Activated T-cell treated with anti-CD3 and anti-CD28 coated beads for 48 hours (primary cell): ENCODE results near the gene RFTN2.

Experiments
- DNase-seq: peaks from one replicate; pipeline ENCODE4 v3.0.0-alpha.2; 2020; ENCODE audit warnings: low read depth

The RFTN2 gene

DNA sequence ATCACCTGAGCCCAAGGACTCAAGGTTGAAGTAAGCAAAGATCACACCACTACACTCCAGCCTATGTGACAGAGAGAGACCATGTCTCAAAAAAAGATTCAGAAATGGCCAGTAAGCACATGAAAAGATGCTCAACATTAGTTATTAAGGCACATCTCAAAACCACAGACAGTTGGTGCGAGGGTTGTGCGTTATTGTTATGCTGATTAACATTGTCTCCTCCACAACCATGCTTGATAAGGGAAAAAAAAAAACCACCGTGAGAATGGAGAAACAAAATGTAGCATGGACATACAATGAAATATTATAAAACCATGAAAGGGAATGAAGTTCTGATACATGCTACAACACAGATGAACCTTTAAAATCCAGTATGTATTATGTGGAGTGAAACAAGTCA is 132.2 kb downstream of the RFTN2 start:
- no peak for DNase-seq

DNA sequence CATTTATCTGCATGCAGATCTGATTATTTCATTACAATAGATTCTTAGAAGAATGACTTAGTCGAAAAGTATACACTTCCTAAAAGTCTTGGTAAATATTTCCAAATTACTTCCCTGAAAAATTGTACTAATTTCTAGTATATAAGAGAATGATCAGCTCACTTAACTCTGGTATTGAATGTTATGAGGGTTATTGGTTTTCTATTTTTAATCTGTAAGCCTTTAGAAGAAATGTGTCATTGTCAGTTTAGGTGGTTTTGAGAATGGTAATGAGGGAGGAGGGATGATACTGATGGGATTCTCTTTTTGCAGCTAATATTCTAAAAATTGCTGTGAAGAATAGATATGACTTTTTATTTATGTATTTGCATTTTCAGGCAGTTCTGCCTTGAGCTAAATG is 135.7 kb downstream of the RFTN2 start:
- DNase-seq: no peak

DNA sequence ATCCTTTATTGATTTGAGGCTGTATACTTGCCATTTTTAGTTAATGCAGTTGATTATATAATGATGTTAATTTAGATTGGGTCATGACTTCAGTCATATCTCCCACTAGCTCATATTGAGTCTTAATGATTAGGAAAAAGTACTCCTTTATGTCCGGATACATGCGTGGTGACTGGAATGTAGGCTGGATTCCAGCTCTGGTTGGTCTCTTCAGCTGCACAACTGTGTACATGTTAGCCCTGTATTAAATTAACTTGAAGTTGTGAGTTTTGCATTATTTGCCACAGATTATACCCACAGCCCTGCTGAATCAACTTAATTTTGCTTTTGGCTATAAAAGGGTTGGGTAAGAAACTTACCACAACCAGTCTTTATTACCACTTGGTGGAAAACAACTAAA is 137.0 kb downstream of the RFTN2 start:
- DNase-seq: no peak
